Uterus (tissue), 4 donors: ENCODE data around the gene RB1. TPM values are rescaled to one million over a fixed set of nuclear protein-coding genes. Genes with fewer than 3 reads are reported as not detected.
A peak's percentile ranks its signal among the peaks of the same experiment; 100 is the strongest.

Experiments used
- DNase-seq, 2 donors: peaks; one replicate each; pipeline ENCODE4 v3.0.0-alpha.2; 2019 to 2020
- H3K27ac ChIP-seq, 2 donors: fragments of 200-600 bp; sonication (generic); 1 replicate in 1 of 2; 2 replicates in 1 of 2; pipeline ENCODE4 v1.5.1; 2016 to 2018
- H3K27me3 ChIP-seq, 2 donors: fragments of 200-600 bp; sonication (generic); one replicate each; pipeline ENCODE4 v1.5.1; 2018 to 2019; ENCODE audit warnings: control low read depth in 1 of 2
- H3K36me3 ChIP-seq, 2 donors: fragments of 200-600 bp; sonication (generic); one replicate each; pipeline ENCODE4 v1.5.1; 2019; ENCODE audit warnings: control low read depth in 1 of 2
- H3K4me1 ChIP-seq, 2 donors: fragments of 200-600 bp; sonication (generic); one replicate each; pipeline ENCODE4 v1.5.1; 2018 to 2019; ENCODE audit warnings: control low read depth in 1 of 2
- H3K4me3 ChIP-seq, 2 donors: fragments of 200-600 bp; sonication (generic); 1 replicate in 1 of 2; 2 replicates in 1 of 2; pipeline ENCODE4 v1.5.1; 2018 to 2019; ENCODE audit warnings: mild to moderate bottlenecking in 1 of 2
- H3K9me3 ChIP-seq, 2 donors: fragments of 200-600 bp; sonication (generic); one replicate each; pipeline ENCODE4 v1.5.1; 2019; ENCODE audit warnings: control low read depth in 1 of 2
- POLR2A ChIP-seq, 2 donors: fragments of 450-650 bp; IDR thresholded peaks; one replicate each; pipeline ENCODE4 v1.6.1; 2016; ENCODE audit warnings: antibody characterized with exemption in 2 of 2, mild to moderate bottlenecking in 1 of 2, moderate library complexity in 1 of 2
- intact Hi-C: fragments of 100-400 bp; cut with DNase I; formaldehyde crosslinking; loops from one replicate; pipeline ENCODE4 v1.15.1; 2023; ENCODE audit warnings: low total_unique reads
- total RNA-seq, 4 donors: library from RNA; depleted of rRNA in 3 of 4; stranded (reverse); fragments of >200 nt in 3 of 4; gene quantifications; one replicate each; pipeline versions ENCODE4 v1.1.0 to v1.2.4, GENCODE V29; 2014 to 2023
- TF ChIP-seq, protein P1 (sequence below), 4 experiments: fragments of 200-600 bp in 2 of 4; fragments of 450-650 bp in 2 of 4; sonication (generic) in 2 of 4; IDR thresholded peaks; one replicate each; pipeline ENCODE4 v1.5.1; 2016 to 2019; ENCODE audit warnings: antibody characterized with exemption in 4 of 4, mild to moderate bottlenecking in 2 of 4, moderate library complexity in 1 of 4
- donor health status: DM: yes; HTN: yes; CAD: no.

The RB1 gene
- total RNA-seq, 4 donors from 2014 or later = 27.4 to 58.1 (median 33.9) TPM

DNA sequence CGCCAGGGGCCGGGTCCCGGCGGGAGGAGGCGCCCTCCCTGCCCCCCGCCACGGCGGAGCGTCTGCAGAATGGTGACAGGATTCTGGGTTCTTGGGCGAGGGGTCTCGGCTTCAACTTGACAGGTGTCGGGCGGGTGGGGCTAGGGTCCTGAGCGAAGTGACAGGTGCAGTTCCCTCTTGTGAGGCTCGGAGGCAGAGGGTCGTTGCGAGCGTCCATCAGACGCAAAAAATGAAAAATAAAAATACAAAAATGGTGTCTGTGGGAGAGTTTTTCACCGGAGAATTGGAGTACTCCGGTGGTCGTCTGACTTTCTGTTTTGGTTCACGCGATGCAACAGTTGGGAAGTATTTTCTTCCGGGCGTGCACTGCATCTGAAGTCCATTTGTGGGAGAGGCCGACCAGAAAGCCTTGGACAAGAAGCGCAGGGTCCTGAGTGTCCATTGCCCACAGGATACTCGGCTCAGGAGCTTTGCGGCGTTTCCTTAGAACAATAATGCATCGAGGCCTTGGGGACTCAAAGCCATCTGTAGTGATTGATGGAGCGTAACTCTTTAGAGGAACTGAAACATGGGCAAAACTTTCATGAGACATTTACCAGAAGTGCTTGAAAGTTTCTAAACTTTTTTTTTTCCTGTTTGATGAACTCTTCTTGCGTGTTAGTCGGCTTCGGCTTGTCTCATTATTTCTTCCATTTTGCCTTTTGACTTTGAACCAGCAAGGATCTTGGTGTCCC lies 759 bp downstream of the RB1 start:
- Histone ChIP-seq H3K27ac (peak overlapping the region; percentile 97 to 99), H3K36me3 (no peaks in the 10 kb centered on the region), H3K4me3 (peak overlapping the region; percentile 85 to 94), H3K4me1 (peaks cover 0 to 13% of the 10 kb centered on the region in 2 donors), H3K9me3 (no peaks in the 10 kb centered on the region), H3K27me3 (no peaks in the 10 kb centered on the region)
- intact Hi-C loops = loop anchor here (10.0 kb wide), 1 partner anchor 70 kb away; the partner anchor contains the start of gene ITM2B
- TF ChIP-seq, protein P1, sequence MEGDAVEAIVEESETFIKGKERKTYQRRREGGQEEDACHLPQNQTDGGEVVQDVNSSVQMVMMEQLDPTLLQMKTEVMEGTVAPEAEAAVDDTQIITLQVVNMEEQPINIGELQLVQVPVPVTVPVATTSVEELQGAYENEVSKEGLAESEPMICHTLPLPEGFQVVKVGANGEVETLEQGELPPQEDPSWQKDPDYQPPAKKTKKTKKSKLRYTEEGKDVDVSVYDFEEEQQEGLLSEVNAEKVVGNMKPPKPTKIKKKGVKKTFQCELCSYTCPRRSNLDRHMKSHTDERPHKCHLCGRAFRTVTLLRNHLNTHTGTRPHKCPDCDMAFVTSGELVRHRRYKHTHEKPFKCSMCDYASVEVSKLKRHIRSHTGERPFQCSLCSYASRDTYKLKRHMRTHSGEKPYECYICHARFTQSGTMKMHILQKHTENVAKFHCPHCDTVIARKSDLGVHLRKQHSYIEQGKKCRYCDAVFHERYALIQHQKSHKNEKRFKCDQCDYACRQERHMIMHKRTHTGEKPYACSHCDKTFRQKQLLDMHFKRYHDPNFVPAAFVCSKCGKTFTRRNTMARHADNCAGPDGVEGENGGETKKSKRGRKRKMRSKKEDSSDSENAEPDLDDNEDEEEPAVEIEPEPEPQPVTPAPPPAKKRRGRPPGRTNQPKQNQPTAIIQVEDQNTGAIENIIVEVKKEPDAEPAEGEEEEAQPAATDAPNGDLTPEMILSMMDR (IDR thresholded peaks at IDR 0.05) = no peak
- TF ChIP-seq POLR2A (IDR thresholded peaks at IDR 0.05) = no peak
- peak in 1 of 2 donors; percentile 38 for DNase-seq

DNA sequence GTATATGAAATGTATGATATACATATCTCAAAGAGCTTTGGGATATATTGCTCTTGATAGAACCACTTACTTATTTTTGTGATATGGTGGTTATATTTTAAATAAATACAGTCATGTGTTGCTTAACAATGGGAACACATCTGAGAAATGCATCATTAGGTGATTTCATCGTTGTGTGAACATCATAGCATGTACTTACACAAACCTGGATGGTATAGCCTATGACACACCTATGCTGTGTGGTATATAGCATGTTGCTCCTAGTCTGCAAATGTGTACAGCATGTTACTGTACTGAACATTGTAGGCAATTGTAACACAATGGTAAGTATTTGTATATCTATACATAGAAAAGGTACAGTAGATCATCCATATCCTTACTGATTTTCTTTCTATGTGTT lies 7.7 kb downstream of the RB1 start:
- no peaks in the 10 kb centered on the region for H3K27me3 ChIP-seq
- H3K9me3 ChIP-seq = no peaks in the 10 kb centered on the region
- no peak overlapping the region for H3K4me3 ChIP-seq
- TF ChIP-seq, protein P1 (IDR thresholded peaks at IDR 0.05) = no peak
- no peak for TF ChIP-seq POLR2A (IDR thresholded peaks at IDR 0.05)
- DNase-seq = no peak
- no peaks in the 10 kb centered on the region for H3K36me3 ChIP-seq
- no peak overlapping the region for H3K27ac ChIP-seq
- intact Hi-C loops = no loop called here
- no peaks in the 10 kb centered on the region for H3K4me1 ChIP-seq

DNA sequence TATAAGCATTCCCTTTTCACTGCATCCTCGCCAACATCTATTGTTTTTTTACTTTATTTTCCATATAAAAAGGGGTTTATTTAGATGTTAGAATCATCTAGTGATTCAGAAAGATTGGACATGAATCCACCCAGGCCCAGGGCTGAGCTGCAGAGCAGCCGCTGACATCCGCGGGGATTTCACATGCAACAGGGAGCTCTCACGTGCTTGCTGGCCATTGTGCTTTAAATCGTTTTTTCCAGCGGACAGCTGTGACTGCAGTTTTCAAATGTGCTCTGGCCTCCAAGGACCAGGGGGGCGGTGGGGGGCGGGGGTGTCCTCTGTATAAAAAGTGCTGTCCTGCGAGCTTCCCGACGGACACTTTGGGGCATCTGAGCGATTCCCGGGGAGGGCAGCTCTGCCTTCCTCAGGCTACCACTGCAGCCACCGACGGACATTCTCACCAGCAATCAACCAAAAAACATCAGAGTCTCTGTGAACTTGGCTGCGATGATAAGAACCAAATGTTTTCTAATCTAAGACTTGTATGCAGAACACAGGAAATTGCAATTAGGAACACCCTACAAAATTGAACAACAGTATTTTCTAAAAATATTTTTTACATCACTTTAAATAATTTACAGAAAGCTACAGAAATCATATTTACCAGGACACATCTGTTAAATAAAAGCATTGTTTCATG lies 12.6 kb downstream of the RB1 start:
- intact Hi-C loops = no loop called here
- no peak overlapping the region for H3K4me3 ChIP-seq
- no peak for DNase-seq
- H3K36me3 ChIP-seq = no peaks in the 10 kb centered on the region
- H3K4me1 ChIP-seq = no peaks in the 10 kb centered on the region
- no peak for TF ChIP-seq POLR2A (IDR thresholded peaks at IDR 0.05)
- TF ChIP-seq, protein P1 (IDR thresholded peaks at IDR 0.05) = no peak
- H3K9me3 ChIP-seq = no peaks in the 10 kb centered on the region
- H3K27ac ChIP-seq = no peak overlapping the region
- no peaks in the 10 kb centered on the region for H3K27me3 ChIP-seq

DNA sequence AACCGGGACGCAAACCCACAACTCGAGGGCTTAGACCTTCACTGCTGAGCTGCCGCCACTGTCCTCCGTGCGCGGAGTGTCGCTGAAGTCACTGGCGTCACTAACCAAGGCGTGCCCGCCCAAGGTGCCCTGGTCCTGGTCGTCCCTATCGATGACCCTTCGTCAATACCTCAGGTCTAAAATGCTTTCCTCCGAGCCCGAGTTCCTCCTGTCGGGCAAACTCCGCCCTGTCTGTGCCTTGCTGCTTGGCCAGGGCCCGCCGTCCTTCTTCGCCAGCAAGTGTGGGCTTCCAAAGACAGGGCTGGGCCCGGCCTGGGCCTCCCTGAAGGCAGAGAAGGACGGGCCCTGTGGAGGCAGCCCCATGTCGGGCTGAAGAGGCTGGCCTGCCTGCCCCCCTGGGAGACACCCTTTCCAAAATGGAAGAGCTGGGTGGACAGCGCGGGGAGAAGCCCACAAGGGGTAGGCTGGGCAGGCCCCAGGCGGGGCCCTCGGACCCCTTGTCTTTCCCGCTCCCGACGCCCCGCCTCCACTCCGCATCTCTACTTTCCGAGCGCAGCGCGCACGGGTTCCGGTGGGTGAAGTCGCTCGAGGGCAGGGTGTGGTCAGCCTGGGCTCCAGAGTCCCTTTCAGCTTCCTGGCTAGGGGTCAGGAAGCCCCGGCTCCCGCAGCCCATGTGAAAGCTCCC lies 13.4 kb downstream of the RB1 start:
- DNase-seq = no peak
- Histone ChIP-seq H3K36me3 (no peaks in the 10 kb centered on the region), H3K4me1 (no peaks in the 10 kb centered on the region), H3K4me3 (no peak overlapping the region), H3K27ac (no peak overlapping the region), H3K27me3 (no peaks in the 10 kb centered on the region), H3K9me3 (peaks cover 0 to 3% of the 10 kb centered on the region in 2 donors)
- TF ChIP-seq, protein P1 (IDR thresholded peaks at IDR 0.05) = no peak
- no peak for TF ChIP-seq POLR2A (IDR thresholded peaks at IDR 0.05)
- intact Hi-C loops = no loop called here
